ENCODE measurements around the gene WBP1.
"Not testable (repeated sequence)": the region's sequence is repeated elsewhere in the genome, so short reads cannot be mapped to it uniquely, and the experiment has no call there.

WBP1 gene

DNA sequence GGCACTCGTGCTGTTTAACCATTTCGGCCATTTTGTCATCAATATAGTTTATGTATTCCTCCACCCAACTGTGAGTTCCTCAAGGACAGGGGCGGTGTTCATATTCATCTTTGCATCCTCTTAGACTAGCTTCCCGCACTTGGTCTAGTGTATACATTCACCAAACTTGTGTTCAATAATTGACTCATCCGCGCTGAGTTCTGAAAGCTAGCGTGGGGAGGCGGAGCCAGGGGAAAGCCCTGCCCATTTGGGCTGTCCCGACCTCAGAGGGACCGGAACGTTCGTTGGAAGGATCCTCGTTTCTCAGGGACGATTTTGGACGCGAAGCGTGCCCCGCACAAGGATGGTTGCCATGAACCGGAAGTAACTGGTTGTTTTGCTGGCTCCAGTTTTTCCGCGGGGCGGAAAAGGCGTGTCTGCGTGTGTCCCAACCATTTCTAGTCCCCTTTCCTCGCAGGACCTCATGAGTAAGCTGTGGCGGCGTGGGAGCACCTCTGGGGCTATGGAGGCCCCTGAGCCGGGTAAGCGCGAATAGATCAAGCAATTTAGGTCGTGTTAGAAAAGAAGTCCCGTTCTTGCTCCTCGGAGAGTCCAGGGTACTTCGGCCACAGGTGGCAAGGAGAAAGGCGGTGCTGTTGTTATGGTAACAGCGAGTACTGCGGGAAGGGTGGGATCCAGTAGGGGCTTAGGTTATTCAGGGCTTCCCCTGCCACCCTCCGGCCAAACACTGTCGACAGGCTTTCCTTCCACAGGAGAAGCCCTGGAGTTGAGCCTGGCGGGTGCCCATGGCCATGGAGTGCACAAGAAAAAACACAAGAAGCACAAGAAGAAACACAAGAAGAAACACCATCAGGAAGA lies 3.4 kb upstream of the WBP1 start, which contains the start of gene INO80B:
INO80B (plus strand) TSS at position 434 of the 858 bp plus-strand sequence; CDS start at position 464, 30 bp downstream.
- DNase-seq (ENCODE audit: low read depth, low spot score), result no peak

DNA sequence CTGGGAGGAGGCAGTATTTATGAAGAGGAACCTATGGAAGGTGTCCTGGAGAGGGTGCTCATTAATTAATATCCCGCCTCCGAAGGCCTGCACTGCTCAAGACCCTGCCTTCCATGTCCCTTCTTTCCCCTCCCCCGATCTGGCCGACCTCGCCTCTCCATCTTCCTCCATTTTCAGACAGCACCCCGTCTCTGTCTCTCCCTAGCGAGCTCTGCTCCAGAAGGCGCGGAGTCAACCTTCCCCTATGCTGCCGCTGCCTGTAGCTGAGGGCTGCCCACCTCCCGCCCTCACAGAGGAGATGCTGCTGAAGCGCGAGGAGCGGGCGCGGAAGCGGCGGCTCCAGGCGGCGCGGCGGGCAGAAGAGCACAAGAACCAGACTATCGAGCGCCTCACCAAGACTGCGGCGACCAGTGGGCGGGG lies 1.1 kb upstream of the WBP1 start:
- DNase-seq (ENCODE audit: low read depth, low spot score), result no peak

DNA sequence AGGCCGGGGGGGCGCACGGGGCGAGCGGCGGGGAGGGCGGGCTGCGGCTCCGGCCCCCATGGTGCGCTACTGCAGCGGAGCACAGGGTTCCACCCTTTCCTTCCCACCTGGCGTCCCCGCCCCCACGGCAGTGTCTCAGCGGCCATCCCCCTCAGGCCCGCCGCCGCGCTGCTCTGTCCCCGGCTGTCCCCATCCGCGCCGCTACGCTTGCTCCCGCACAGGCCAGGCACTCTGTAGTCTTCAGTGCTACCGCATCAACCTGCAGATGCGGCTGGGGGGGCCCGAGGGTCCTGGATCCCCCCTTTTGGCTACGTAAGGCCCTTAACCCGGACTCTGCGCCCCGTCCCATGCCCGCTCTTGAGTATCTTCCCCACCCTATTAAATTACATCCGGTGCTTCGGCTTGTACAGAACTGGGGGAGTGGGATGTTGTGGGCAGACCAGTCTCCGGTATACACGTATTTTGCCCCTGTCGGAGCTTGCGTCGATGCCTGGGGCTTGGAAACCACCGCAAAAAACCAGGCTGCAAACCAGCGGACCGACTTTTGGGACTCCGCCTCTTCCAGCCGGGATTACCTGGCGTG lies 598 bp upstream of the WBP1 start:
- no peak for DNase-seq (ENCODE audit: low read depth, low spot score)

DNA sequence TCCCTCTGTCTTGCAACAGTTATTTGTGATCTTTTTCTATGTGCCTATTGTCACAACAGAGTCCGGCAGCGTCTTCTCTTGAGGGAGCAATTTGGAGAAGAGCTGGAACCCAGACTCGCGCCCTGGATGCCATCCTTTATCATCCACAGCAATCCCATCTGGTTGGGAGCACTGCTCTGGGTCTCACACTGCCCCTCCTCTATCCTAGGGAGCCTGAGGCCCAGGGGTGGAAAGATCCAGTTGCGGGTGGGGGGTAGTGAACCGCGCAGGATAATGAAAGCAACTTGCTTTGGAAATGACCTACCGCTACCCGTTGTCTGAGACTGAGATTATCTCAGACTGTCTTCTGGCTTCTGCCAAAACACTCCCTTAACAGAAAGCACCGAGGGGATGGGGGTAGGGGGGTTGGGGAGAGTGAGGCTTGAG lies 713 bp downstream of the WBP1 start:
- DNase-seq (ENCODE audit: low read depth, low spot score), result no peak

DNA sequence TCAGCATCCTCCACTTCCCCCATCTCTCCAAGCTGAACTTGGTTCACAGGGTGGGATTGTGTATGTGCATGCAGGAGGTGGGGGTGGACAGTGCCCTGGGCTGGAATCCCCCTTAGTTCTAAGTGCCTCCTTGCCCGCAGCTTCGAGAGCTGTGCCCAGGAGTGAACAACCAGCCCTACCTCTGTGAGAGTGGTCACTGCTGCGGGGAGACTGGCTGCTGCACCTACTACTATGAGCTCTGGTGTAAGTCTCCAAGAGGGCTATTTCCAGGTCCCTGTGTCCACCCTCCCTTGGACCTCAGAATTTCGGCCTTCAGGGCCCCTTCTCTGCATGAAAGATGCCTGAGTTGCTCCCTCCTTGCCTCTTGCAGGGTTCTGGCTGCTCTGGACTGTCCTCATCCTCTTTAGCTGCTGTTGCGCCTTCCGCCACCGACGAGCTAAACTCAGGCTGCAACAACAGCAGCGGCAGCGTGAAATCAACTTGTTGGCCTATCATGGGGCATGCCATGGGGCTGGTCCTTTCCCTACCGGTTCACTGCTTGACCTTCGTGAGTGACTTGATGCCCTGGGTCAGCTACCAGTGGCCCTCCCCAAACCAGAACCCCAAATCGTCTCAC lies 1.4 kb downstream of the WBP1 start:
- DNase-seq (ENCODE audit: low read depth, low spot score), result not testable (repeated sequence)

DNA sequence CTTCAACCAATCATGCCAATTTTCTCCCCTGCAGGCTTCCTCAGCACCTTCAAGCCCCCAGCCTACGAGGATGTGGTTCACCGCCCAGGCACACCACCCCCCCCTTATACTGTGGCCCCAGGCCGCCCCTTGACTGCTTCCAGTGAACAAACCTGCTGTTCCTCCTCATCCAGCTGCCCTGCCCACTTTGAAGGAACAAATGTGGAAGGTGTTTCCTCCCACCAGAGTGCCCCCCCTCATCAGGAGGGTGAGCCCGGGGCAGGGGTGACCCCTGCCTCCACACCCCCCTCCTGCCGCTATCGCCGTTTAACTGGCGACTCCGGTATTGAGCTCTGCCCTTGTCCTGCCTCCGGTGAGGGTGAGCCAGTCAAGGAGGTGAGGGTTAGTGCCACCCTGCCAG lies 1.9 kb downstream of the WBP1 start:
- DNase-seq (ENCODE audit: low read depth, low spot score), result not testable (repeated sequence)

DNA sequence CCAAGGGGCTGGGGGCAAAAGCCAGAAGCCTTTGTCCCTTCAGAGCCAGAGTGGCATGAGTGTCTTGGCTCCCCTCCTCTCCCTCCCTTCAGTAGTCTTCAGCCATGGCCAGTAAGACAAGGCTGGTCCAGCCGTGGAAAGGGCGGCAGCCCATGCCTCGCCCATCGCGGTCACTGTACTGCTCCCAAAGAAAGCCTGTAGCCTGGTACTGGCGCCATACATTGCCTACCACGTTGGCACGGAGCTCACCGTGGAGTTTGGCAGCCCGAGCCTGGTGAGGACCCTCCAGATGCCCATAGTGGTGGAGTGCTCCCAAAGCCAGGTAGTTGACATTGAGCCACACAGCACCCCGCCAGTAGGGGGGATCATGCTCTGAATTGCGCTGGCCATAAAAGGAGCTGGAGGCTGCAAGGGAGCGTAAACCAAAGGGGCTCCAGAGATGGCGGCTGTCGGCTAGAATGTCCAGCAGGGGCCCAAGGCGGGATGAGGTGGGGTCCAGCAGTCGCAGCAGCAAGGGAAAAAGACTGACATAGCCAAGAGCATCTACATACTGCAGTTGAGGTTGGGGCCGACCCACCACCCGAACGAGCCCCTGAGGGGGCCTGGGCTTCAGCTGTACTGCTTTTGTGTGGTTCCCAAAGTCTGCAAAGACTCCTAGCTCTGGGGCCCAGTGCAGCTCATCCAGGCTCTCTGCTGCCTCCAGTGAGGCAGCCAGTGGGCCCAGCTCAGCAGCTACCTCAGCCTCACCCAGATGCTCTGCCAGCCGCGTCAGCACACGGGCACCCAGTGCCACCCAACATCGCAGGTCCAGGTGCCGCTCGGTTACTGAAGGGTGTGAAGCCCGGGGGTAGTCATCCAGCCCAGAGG lies 3.2 kb downstream of the WBP1 start:
- no peak for DNase-seq (ENCODE audit: low read depth, low spot score)

DNA sequence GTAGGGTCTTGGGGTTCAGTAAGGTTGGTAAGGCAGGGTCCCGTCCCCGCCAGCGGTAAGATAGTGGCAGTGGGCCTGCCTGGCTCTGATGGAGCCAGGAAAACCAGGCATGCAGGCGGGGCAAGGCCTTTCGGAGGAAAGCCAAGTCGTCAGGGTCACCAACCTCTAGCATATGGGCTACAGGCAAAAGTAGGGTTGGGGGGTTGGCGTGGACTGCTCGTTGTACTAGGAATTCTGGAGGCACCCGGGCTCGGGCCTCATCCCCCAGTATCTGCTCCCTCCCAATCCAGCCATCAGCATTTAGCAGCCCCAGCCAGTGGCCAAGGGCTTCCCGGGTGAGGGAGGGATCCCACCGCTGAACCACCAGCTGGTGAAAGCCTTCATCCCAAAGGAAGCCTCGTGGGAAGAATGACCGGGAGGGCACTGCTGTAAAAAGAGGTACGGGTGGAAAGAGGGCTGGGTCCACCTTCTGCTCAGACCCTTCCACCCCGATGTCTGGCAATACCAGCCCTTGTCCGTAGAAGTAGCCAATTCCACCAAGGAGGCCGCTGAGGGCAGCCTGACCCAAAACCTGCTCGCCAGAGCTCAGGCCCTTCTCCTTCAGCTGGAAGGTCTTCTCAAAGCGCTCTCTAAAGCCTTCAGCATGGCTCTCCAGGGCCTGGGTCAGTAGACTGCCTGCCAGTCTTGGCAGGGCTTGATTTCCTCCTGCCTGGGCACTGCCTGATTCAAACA lies 4.0 kb downstream of the WBP1 start:
- DNase-seq (ENCODE audit: low read depth, low spot score), result no peak

DNA sequence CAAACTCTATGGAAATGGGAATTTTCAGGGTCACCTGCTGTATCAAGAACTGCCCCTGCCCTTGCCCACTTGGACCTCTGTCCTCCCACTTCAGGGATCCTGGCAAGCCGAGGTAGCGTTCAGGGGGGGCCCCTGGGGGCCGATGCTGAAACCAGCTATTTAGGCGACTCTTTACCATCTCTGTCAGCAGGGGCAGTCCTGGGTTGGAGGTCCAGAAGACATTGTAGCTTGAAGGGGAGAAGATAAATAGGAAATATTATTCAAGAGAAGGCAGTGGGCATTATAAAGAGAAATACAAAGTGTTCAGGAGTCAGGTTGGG lies 4.5 kb downstream of the WBP1 start:
- no peak for DNase-seq (ENCODE audit: low read depth, low spot score)

DNA sequence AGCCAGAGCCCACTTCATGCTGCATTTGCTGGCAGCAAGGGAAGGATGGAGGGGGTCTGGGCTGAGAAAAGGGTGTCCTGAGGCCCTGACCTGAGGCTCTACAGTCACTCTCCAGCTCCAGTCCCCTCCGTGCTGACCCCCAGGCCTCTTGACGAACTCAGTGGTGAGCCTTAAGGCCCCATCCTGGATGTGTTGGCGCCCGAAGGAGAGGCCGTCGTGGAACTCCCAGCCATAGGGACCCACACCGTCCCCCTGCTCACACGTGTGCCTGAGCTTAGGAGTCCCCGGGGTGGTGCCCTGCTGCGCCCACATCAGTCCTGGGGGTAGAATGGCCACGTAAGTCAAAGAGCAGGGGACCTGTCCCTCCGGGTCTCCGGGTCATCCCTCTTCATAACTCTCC lies 6.2 kb downstream of the WBP1 start:
- no peak for DNase-seq (ENCODE audit: low read depth, low spot score)

DNA sequence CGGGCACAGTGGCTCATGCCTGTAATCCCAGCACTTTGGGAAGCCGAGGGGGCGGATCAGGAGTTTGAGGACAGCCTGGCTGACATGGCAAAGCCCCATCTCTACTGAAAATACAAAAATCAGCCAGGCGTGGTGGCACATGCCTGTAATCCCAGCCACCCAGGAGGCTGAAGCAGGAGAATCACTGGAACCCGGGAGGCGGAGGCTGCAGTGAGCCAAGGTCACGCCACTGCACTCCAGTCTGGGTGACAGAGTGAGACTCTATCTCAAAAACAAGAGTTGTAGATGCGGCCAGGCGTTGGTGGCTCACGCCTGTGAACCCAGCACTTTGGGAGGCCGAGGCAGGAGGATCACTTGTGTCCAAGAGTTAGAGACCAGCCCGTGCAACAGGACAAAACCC lies 12.5 kb downstream of the WBP1 start:
- DNase-seq (ENCODE audit: low read depth, low spot score), result not testable (repeated sequence)

DNA sequence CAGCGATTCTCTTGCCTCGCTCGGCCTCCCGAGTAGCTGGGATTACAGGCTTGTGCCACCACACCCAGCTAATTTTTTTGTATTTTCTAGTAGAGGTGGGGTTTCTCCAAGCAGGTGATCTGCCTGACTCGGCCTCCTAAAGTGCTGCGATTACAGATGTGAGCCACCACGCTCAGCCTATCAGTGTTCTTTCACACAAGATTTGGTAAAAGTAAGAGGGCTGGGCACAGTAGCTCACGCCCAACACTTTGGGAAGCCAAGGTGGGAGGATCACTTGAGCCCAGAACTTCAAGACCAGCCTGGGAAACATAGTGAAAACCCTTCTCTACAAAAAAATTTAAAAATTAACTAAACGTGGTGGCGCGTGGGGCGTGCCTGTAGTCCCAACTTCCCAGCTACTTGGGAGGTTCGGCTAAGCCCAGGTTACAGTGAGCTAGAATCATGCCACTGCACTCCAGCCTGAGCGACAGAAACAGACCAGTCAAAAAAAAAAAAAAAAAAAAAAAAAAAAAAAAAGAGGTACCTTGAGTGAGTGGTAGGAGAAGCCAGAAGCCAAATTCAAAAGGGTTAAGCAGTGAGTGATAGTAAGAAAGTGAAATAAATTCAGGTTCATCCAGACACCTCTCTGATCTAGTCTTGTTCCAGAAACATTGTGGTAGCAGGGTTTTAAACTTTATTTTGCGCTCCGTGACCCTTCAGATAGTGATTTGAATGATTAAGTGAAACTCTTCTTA lies 13.3 kb downstream of the WBP1 start:
- DNase-seq (ENCODE audit: low read depth, low spot score), result no peak

DNA sequence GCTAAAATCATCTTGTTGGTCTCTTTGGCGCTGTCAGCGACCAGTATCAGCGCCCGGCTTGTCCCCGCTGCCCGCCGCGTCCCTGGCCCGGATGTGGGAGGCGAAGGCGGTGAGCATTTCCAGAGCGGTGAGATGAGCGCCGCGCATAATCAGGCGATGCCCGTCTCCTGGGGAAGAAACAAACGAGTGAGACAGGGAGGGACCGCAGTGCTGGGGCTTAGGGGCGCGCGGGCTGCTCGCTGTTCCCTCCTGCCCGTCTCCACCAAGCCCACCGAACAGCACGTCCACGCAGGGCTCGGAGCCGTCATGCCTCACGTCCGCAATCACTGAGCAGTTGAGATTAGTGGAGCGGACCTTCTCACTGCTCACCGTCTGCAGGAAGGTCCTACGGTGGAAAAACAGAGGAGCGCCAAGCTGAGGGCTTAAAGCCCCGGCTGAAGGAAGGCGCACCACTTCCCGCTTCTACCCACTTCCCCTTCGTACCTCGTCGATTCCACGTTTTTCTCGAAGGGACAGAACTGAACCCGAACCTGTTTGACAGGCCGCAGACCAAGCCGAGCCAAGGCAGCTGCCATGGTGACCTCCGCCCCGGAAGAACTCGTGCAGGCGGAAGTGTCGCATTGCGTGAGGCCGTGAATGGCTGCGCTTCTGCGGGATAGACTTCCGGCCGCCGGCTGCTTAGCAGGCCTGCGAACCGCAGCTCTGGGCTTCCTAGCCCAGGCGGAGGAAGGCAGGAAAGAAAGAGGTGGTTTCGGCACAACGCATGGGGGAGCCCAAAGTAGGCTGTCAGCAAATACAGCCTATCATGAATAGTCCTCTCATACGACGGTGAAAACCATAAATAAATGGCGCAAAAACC lies 14.1 kb downstream of the WBP1 start, which contains the start of gene MRPL53:
MRPL53 (minus strand) TSS at position 595 of the 859 bp plus-strand sequence; CDS start at position 575, 20 bp downstream.
- DNase-seq (ENCODE audit: low read depth, low spot score), result peak; percentile 85

DNA sequence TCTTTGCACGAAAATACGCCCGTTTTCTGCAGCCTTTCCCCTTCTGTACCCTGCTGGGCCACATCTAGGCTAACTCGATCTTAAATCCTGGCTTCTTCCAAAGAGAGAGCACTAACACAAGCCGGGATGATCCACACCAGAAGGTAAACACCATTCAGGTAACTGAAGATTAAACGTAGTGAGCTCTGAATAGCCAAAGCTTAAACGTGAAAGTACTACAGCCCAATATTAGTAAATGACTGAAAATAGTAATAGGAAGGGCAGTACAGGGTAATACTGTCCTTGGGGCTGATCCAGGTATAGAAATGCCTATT lies 14.7 kb downstream of the WBP1 start:
- DNase-seq (ENCODE audit: low read depth, low spot score), result no peak

DNA sequence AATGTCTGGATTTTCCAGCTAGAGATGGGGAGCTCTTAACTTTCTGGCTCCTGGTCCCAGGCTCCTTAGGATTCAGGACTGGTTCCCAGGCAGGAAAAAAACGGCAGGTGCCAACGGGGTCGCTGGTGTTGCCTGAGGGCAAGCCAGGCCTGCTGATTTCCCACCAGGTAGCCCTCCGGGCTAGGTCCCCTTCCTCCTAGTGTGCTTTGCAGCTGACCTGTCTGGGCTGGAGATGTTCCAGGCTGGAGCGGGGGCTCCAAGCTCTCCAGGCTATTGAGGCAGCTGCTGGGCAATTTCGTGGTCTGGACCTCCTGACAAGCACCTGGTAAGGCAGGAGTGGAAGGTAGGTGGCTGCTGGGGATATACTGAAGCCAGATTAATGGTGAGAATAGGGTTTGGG lies 16.2 kb downstream of the WBP1 start:
- DNase-seq (ENCODE audit: low read depth, low spot score), result no peak

DNA sequence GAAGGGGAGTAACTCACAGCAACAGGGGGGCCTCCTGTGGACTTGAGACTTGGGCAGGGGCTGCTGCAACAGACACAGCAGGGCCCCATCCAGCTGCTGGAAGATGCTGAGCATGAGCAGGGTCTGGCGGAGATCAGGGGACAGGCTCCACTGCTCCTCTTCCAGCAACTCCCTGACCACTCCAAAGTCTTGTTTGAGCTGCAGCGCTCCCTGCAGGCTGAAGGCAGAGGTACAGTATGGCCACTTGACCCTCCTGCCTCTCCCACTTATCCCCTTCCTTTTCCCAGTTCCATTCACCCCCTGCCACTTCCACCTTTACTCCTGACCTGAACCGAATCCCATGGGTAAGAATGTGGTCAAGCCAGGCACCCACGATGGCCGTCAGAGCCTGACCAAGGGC lies 16.7 kb downstream of the WBP1 start:
- DNase-seq (ENCODE audit: low read depth, low spot score), result no peak

DNA sequence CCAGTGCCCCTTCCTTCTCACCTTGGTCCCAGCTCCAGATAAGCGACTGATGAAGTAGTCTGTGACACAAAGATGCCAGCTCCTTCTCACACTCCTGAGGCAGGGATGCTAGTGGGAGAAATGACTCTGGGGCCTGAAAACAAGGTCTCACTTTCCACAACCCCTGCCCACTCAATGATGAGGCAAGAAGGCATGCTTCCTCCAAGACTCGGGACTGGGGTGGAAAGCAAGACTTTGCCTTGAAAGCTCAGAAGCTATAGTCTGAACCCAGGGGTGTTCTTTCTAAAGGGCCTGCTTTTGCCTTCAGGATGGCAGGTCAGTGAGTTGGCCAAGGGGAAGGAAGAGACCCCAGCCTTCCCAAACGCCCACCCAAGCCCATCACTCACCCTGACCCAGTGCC lies 23.2 kb downstream of the WBP1 start:
- no peak for DNase-seq (ENCODE audit: low read depth, low spot score)

DNA sequence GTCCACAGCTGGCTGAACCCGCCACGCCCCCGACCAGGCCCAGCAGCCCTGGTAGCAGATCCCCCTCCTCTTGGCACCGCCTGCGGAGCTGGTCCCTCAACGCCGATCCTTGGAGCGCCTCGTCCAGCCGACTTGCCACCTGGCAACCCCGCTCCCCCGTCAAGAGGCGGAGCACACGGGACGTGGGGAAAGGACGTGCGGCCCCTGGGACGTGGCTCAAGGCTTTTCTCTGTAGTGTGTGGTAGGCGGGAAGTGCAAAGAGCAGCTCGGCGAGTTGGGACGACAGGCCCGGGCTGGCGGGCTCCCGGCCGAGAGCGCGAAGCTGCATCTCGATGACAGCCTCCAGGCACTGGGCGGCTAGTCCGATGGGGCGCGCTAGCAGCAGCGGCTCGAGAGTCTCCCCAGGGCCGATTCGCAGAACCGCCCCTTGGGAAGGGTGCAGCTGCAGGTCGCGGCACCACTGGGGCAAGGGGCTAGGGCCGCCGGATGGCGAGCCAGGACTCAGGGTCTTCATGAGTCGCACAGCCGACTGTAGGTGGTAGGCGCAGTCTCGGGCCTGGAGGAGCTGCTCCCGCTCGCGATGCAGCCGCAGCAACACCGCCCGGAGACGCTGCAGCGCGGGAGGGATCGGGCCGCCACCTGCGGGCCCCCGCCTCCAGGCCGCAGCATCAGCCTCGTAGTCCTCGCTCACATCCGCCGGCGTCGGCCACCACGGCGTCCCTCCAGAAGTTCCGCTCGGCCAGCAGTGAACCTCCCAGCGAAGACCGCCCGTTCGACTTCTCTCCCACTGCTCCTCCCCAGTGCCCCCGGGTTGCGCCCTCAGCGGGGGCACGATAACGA lies 23.9 kb downstream of the WBP1 start:
- DNase-seq (ENCODE audit: low read depth, low spot score), result no peak
